Smooth muscle cell of the coronary artery (primary cell): Measurements from ENCODE around the gene NYAP2. TPM values are rescaled to one million over a fixed set of nuclear protein-coding genes. Genes with fewer than 3 reads are reported as not detected.

Experiments
- total RNA-seq: library from RNA; depleted of rRNA; stranded (reverse); fragments of >200 nt; gene quantifications from 2 replicates; pipeline ENCODE4 v1.2.3, GENCODE V29; 2014; ENCODE audit warnings: low replicate concordance

NYAP2 gene
- not detected in 2 replicates for total RNA-seq

GRCh38 chr2:225399504-225399903, at the start of gene NYAP2:
TSS of gene NYAP2 (plus strand) at chr2:225399710. CDS start at chr2:225408881, 9,171 bp downstream.

